HepG2 (cell line): ENCODE data around the gene DDX31. TPM values are rescaled to one million over a fixed set of nuclear protein-coding genes. Genes with fewer than 3 reads are reported as not detected.

ENCODE experiments used
- ATAC-seq: fragments of 200-7000 bp; cut with Tn5 transposase; 3 replicates; pipeline ENCODE4 v1.9.1; 2020; ENCODE audit warnings: mild to moderate bottlenecking, moderate library complexity
- BruUV-seq: library from RNA; stranded (reverse); fragments of 400-500 nt; replicated peaks from 2 replicates; lab custom pipeline; 2021; lab: Mats Ljungman, UMichigan
- CTCF ChIA-PET: fragments of 300-600 bp; formaldehyde crosslinking; extraction: SDS; loops from one replicate; lab custom pipeline; 2021; ENCODE audit warnings: low total read pairs, inconsistent platforms, low intra/inter-chr PET ratio; lab: Yijun Ruan, JAX
- POLR2A ChIA-PET: fragments of 350-600 bp; sonication (Branson Sonifier 250); formaldehyde crosslinking; loops from one replicate; lab custom pipeline; 2020; ENCODE audit warnings: antibody characterized with exemption, inconsistent platforms; lab: Yijun Ruan, JAX
- DNase-seq: peaks from one replicate; pipeline ENCODE4 v3.0.0-alpha.2; 2015; ENCODE audit warnings: low spot score
- FAIRE-seq: peaks from 3 replicates; lab custom pipeline; 2011; peaks lifted over from hg19 to GRCh38; lab: Jason Lieb, UNC
- H2AFZ ChIP-seq: one replicate; pipeline ENCODE4 v1.6.1; 2011; ENCODE audit warnings: low read length, inconsistent platforms
- H3K27ac ChIP-seq: fragments of 300-600 bp; 3 replicates; pipeline ENCODE4 v1.8.0; 2011; ENCODE audit warnings: mixed run types, mild to moderate bottlenecking, mixed read lengths, low read length, inconsistent platforms; ENCODE audit not compliant: insufficient read depth; ENCODE audit errors: extremely low read length
- H3K27me3 ChIP-seq, 2 experiments: fragments of 200-600 bp in 1 of 2; 2 replicates in 1 of 2; 3 replicates in 1 of 2; pipeline versions ENCODE4 v1.6.0 to v1.8.0; 2011; ENCODE audit warnings: low read length in 2 of 2, mild to moderate bottlenecking in 2 of 2, moderate library complexity in 2 of 2, inconsistent platforms in 1 of 2; ENCODE audit not compliant: insufficient read depth in 2 of 2, control insufficient read depth in 1 of 2
- H3K36me3 ChIP-seq, 2 experiments: fragments of 200-600 bp in 1 of 2; replicated peaks in 1 of 2; 2 replicates in 1 of 2; 3 replicates in 1 of 2; pipeline versions ENCODE4 v1.5.1 to v1.8.0; 2011; ENCODE audit warnings: low read length in 2 of 2, inconsistent platforms in 1 of 2; ENCODE audit not compliant: insufficient read depth in 2 of 2, control insufficient read depth in 1 of 2
- H3K4me1 ChIP-seq: 2 replicates; pipeline ENCODE4 v1.5.1; 2012; ENCODE audit warnings: low read length, inconsistent platforms; ENCODE audit not compliant: insufficient read depth
- H3K4me2 ChIP-seq: 2 replicates; pipeline ENCODE4 v1.6.0; 2011; ENCODE audit warnings: low read depth, low read length, inconsistent platforms
- H3K4me3 ChIP-seq, 3 experiments: fragments of 200-600 bp in 1 of 3; sonication (generic), shearing (Covaris generic) in 1 of 3; replicated peaks in 1 of 3; 2 replicates each; pipeline ENCODE4 v1.5.1; 2011 to 2016; ENCODE audit warnings: low read length in 3 of 3, inconsistent platforms in 2 of 3, low read depth in 2 of 3, mild to moderate bottlenecking in 2 of 3, control low read depth in 1 of 3, mixed read lengths in 1 of 3; ENCODE audit not compliant: insufficient read depth in 1 of 3
- H3K79me2 ChIP-seq: one replicate; pipeline ENCODE4 v1.6.1; 2011; ENCODE audit warnings: low read length, inconsistent platforms; ENCODE audit not compliant: insufficient read depth
- H3K9ac ChIP-seq: 2 replicates; pipeline ENCODE4 v1.6.0; 2011; ENCODE audit warnings: mild to moderate bottlenecking, low read depth, low read length, inconsistent platforms; ENCODE audit not compliant: insufficient read depth
- H3K9me3 ChIP-seq: 2 replicates; pipeline ENCODE4 v1.5.1; 2012; ENCODE audit warnings: mild to moderate bottlenecking, low read length
- H4K20me1 ChIP-seq: 2 replicates; pipeline ENCODE4 v1.6.0; 2011; ENCODE audit warnings: inconsistent platforms, mild to moderate bottlenecking, low read length, moderate library complexity; ENCODE audit not compliant: insufficient read depth
- NFATC3 ChIP-seq: sonication (generic); formaldehyde crosslinking; IDR thresholded peaks from 2 replicates; pipeline ENCODE4 v1.5.1; 2020; ENCODE audit warnings: mild to moderate bottlenecking, missing genetic modification reagents
- POLR2A ChIP-seq, 2 experiments: IDR thresholded peaks; 2 replicates each; pipeline ENCODE4 v1.6.1; 2011; ENCODE audit warnings: low read depth in 2 of 2, low read length in 2 of 2, mild to moderate bottlenecking in 1 of 2, moderate library complexity in 1 of 2; ENCODE audit not compliant: insufficient read depth in 1 of 2
- POLR2AphosphoS2 ChIP-seq: IDR thresholded peaks from 2 replicates; pipeline ENCODE4 v1.6.1; 2011; ENCODE audit warnings: low read depth, low read length, improper control_type of control experiment
- RFX5 ChIP-seq: IDR thresholded peaks from 2 replicates; pipeline ENCODE4 v1.6.1; 2011; ENCODE audit warnings: low read depth, low read length, improper control_type of control experiment
- RXRB ChIP-seq: IDR thresholded peaks from 2 replicates; pipeline ENCODE4 v1.6.1; 2016; ENCODE audit warnings: borderline replicate concordance, missing genetic modification reagents, missing compliant biosample characterization
- SOX5 ChIP-seq: IDR thresholded peaks from 2 replicates; pipeline ENCODE4 v1.6.1; 2016; ENCODE audit warnings: borderline replicate concordance
- ZBTB46 ChIP-seq: sonication (generic); formaldehyde crosslinking; IDR thresholded peaks from 2 replicates; pipeline ENCODE4 v1.4.0; 2020; ENCODE audit warnings: mild to moderate bottlenecking, missing genetic modification reagents, borderline replicate concordance
- ZNF569 ChIP-seq: sonication (generic); formaldehyde crosslinking; IDR thresholded peaks from 2 replicates; pipeline ENCODE4 v1.5.0; 2020; ENCODE audit warnings: mild to moderate bottlenecking, missing genetic modification reagents, moderate library complexity, borderline replicate concordance
- ZNF644 ChIP-seq: IDR thresholded peaks from 2 replicates; pipeline ENCODE4 v1.6.1; 2016; ENCODE audit warnings: low read depth
- ZNF746 ChIP-seq: sonication (generic); formaldehyde crosslinking; IDR thresholded peaks from 2 replicates; pipeline ENCODE4 v1.8.0; 2022; ENCODE audit warnings: mild to moderate bottlenecking, missing genetic modification reagents
- WGBS: methylation state at CpG from one replicate; pipeline ENCODE4 v1.1.6; 2017; ENCODE audit warnings: low lambda C conversion rate; 5-methylcytosine and 5-hydroxymethylcytosine counted together
- in situ Hi-C: cut with HindIII; loops from 2 replicates; pipeline ENCODE4 v1.10.0; 2017; ENCODE audit warnings: low pct_unique_long_range_greater_than_20kb; ENCODE audit not compliant: extremely low pct_ligation_motif_present
- intact Hi-C: fragments of 100-400 bp; cut with micrococcal nuclease; formaldehyde crosslinking; loops from one replicate; pipeline ENCODE4 v1.10.0; 2022; ENCODE audit not compliant: unreplicated experiment
- polyA plus RNA-seq, 8 experiments: library from polyadenylated mRNA; depleted of rRNA in 3 of 8; stranded (reverse) in 7 of 8; unstranded in 1 of 8; fragments of >200 nt; fragmentation: Illumina TruSeq in 4 of 8; extraction: Trizol in 4 of 8; gene quantifications; 2 replicates each; pipeline versions ENCODE4 v1.2.1 to v1.2.3, GENCODE V29; 2011 to 2016; ENCODE audit warnings: low read depth in 4 of 8, missing spikeins in 1 of 8, mixed read lengths in 1 of 8; ENCODE audit not compliant: insufficient read depth in 1 of 8
- total RNA-seq, 5 experiments: library from RNA; depleted of rRNA; stranded (reverse); fragments of >200 nt; fragmentation: Illumina TruSeq; extraction: Trizol; gene quantifications; 2 replicates each; pipeline ENCODE4 v1.2.3, GENCODE V29; 2016; ENCODE audit warnings: low read depth in 1 of 5
- TF ChIP-seq, protein P1 (sequence below): IDR thresholded peaks from 2 replicates; pipeline ENCODE4 v1.6.1; 2016; ENCODE audit warnings: low read depth, missing genetic modification reagents, missing compliant biosample characterization
- TF ChIP-seq, protein P2 (sequence below): sonication (generic); formaldehyde crosslinking; IDR thresholded peaks from 2 replicates; pipeline ENCODE4 v1.8.0; 2022; ENCODE audit warnings: missing genetic modification reagents, low read depth, mild to moderate bottlenecking, borderline replicate concordance

Gene DDX31
- total and polyA plus RNA-seq, 2 of the 13 experiments (the other 11 are each of a cell fraction or from before 2014, with no cell fraction given) = 11.4 to 16.3 TPM

DNA sequence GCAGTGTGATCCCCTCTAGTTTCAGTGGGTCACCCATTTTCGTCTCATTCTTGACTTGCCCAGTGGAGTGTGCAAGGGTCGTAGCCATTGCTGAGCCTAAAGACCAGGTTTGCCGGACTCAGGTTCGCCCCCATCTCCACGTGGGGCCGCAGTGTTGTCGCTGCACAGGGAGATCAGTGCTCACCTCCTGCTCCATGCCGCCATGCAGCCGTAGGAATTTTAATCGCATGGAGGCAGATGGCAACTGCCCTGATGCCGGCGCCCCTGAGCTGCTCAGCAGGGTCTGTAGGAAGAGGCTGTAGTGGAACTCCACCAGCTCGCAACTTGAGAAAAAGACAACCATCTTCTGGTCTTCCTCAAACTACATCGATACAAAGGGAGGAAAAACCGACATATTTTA is 24.1 kb downstream of the DDX31 start:
- BruUV-seq = no TSS peak
- Histone ChIP-seq H3K79me2 (no peaks in the 10 kb centered on the region), H3K9me3 (no peaks in the 10 kb centered on the region), H2AFZ (no peak overlapping the region), H3K9ac (no peak overlapping the region), H3K36me3 (peaks cover 29 to 87% of the 10 kb centered on the region in 2 experiments), H3K4me2 (no peak overlapping the region), H3K4me1 (peaks cover 13% of the 10 kb centered on the region), H4K20me1 (no peaks in the 10 kb centered on the region), H3K27ac (no peak overlapping the region), H3K4me3 (no peak overlapping the region), H3K27me3 (no peaks in the 10 kb centered on the region)
- WGBS = 97% methylated on average over 15 of the region's 15 CpGs
- POLR2A ChIA-PET = interaction anchor here (1.3 kb wide), 1 partner anchor 24 kb away, joined by 5 read pairs; the partner anchor contains the start of gene DDX31
- CTCF ChIA-PET = no interaction called here
- TF ChIP-seq POLR2AphosphoS2 (no peak), NFATC3 (CRISPR knock-in tag) (no peak), ZNF644 (CRISPR knock-in tag) (no peak), RFX5 (no peak), ZNF746 (CRISPR knock-in tag) (no peak), ZNF569 (CRISPR knock-in tag) (no peak), ZBTB46 (CRISPR knock-in tag) (no peak), RXRB (no peak), POLR2A (IDR thresholded peaks at IDR 0.05; ENCODE audit: insufficient read depth in 1 of 2, low read depth in 2 of 2, low read length in 2 of 2) (no peak), SOX5 (CRISPR knock-in tag) (no peak)
- TF ChIP-seq, protein P1, sequence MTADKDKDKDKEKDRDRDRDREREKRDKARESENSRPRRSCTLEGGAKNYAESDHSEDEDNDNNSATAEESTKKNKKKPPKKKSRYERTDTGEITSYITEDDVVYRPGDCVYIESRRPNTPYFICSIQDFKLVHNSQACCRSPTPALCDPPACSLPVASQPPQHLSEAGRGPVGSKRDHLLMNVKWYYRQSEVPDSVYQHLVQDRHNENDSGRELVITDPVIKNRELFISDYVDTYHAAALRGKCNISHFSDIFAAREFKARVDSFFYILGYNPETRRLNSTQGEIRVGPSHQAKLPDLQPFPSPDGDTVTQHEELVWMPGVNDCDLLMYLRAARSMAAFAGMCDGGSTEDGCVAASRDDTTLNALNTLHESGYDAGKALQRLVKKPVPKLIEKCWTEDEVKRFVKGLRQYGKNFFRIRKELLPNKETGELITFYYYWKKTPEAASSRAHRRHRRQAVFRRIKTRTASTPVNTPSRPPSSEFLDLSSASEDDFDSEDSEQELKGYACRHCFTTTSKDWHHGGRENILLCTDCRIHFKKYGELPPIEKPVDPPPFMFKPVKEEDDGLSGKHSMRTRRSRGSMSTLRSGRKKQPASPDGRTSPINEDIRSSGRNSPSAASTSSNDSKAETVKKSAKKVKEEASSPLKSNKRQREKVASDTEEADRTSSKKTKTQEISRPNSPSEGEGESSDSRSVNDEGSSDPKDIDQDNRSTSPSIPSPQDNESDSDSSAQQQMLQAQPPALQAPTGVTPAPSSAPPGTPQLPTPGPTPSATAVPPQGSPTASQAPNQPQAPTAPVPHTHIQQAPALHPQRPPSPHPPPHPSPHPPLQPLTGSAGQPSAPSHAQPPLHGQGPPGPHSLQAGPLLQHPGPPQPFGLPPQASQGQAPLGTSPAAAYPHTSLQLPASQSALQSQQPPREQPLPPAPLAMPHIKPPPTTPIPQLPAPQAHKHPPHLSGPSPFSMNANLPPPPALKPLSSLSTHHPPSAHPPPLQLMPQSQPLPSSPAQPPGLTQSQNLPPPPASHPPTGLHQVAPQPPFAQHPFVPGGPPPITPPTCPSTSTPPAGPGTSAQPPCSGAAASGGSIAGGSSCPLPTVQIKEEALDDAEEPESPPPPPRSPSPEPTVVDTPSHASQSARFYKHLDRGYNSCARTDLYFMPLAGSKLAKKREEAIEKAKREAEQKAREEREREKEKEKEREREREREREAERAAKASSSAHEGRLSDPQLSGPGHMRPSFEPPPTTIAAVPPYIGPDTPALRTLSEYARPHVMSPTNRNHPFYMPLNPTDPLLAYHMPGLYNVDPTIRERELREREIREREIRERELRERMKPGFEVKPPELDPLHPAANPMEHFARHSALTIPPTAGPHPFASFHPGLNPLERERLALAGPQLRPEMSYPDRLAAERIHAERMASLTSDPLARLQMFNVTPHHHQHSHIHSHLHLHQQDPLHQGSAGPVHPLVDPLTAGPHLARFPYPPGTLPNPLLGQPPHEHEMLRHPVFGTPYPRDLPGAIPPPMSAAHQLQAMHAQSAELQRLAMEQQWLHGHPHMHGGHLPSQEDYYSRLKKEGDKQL (CRISPR knock-in tag) = no peak
- TF ChIP-seq, protein P2, sequence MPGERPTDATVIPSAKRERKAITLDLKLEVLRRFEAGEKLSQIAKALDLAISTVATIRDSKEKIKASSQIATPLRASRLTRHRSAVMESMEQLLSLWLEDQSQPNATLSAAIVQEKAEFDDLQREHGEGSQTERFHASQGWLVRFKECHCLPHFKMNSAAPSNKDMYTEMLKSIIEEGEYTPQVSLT = no peak
- FAIRE-seq = no peak
- ATAC-seq = no peak
- no peak for DNase-seq
- in situ Hi-C loops (no loop called here), intact Hi-C loops (no loop called here)
